HG03378 (cell line): Measurements from ENCODE around the gene PHF3.

Experiments
- ATAC-seq: cut with Tn5 transposase; IDR thresholded peaks from one replicate; pipeline ENCODE4 v1.9.1; 2021; ENCODE audit warnings: mild to moderate bottlenecking, moderate library complexity; ENCODE audit not compliant: unreplicated experiment

The PHF3 gene

GRCh38 chr6:63644668-63645326 lies 9.2 kb downstream of the PHF3 start:
- no peak for ATAC-seq

- ATAC-seq, result no peak
These were observed 13.7 kb downstream of the PHF3 start for GRCh38 chr6:63649269-63649668.

- ATAC-seq, result no peak
These were observed 14.3 kb downstream of the PHF3 start for GRCh38 chr6:63649847-63650265.

- no peak for ATAC-seq
These were observed 17.4 kb downstream of the PHF3 start for GRCh38 chr6:63652980-63653379.

- ATAC-seq, result no peak
These were observed 25.2 kb downstream of the PHF3 start for GRCh38 chr6:63660757-63661156.

GRCh38 chr6:63661769-63662168 lies 26.2 kb downstream of the PHF3 start:
- no peak for ATAC-seq

GRCh38 chr6:63663147-63663955 lies 27.7 kb downstream of the PHF3 start:
- no peak for ATAC-seq

- no peak for ATAC-seq
These were observed 28.3 kb downstream of the PHF3 start for GRCh38 chr6:63663956-63664281.

- ATAC-seq, result no peak
These were observed 35.6 kb downstream of the PHF3 start for GRCh38 chr6:63671098-63671754.

- ATAC-seq, result no peak
These were observed 37.1 kb downstream of the PHF3 start for GRCh38 chr6:63672582-63673129.

- no peak for ATAC-seq
These were observed 38.1 kb downstream of the PHF3 start for GRCh38 chr6:63673692-63674091.

GRCh38 chr6:63674635-63675034 lies 39.0 kb downstream of the PHF3 start:
- no peak for ATAC-seq

- ATAC-seq, result no peak
These were observed 39.5 kb downstream of the PHF3 start for GRCh38 chr6:63675138-63675537.

GRCh38 chr6:63676412-63677114 lies 41.0 kb downstream of the PHF3 start:
- no peak for ATAC-seq

GRCh38 chr6:63677282-63677681 lies 41.7 kb downstream of the PHF3 start:
- no peak for ATAC-seq

- no peak for ATAC-seq
These were observed 47.5 kb downstream of the PHF3 start for GRCh38 chr6:63683071-63683603.

GRCh38 chr6:63685446-63686379 lies 50.1 kb downstream of the PHF3 start:
- ATAC-seq, result peak; percentile 77

- ATAC-seq, result no peak
These were observed 53.8 kb downstream of the PHF3 start for GRCh38 chr6:63689421-63689820.

GRCh38 chr6:63690221-63690620 lies 54.6 kb downstream of the PHF3 start:
- ATAC-seq, result no peak

- no peak for ATAC-seq
These were observed 70.1 kb downstream of the PHF3 start for GRCh38 chr6:63705707-63706106.
